Naive thymus-derived CD4-positive, alpha-beta T cell (primary cell): ENCODE results near the gene JAK1. TPM values are rescaled to one million over a fixed set of nuclear protein-coding genes. Genes with fewer than 3 reads are reported as not detected.
"Not testable (repeated sequence)": the region's sequence is repeated elsewhere in the genome, so short reads cannot be mapped to it uniquely, and the experiment has no call there.

Experiments used
- ATAC-seq: fragments of 150-1000 bp; cut with Tn5 transposase; 2 replicates; pipeline ENCODE4 v1.10.0; 2021; ENCODE audit warnings: mild to moderate bottlenecking, moderate library complexity
- CTCF ChIA-PET: fragments of 350-600 bp; sonication (Branson Sonifier 250); formaldehyde crosslinking; loops from one replicate; lab custom pipeline; 2021; ENCODE audit warnings: antibody characterized with exemption; lab: Charles Lee
- POLR2A ChIA-PET: fragments of 350-600 bp; sonication (Branson Sonifier 250); formaldehyde crosslinking; loops from one replicate; lab custom pipeline; 2021; ENCODE audit warnings: antibody characterized with exemption, inconsistent platforms; lab: Charles Lee
- DNase-seq, 9 donors: peaks; one replicate each; pipeline versions ENCODE4 v3.0.0 to v3.0.0-alpha.2; 2020 to 2022; ENCODE audit warnings: mixed read lengths in 1 of 9
- H3K27ac ChIP-seq: one replicate; pipeline ENCODE4 v1.7.0; 2013; ENCODE audit warnings: mild to moderate bottlenecking, low read depth, low read length, moderate library complexity
- H3K27me3 ChIP-seq, 2 donors: one replicate each; pipeline ENCODE4 v1.7.0; 2013; ENCODE audit warnings: low read length in 2 of 2, mild to moderate bottlenecking in 2 of 2, moderate library complexity in 2 of 2; ENCODE audit not compliant: control insufficient read depth in 2 of 2, insufficient read depth in 2 of 2
- H3K36me3 ChIP-seq, 3 experiments: 1 replicate in 2 of 3; 2 replicates in 1 of 3; pipeline ENCODE4 v1.7.0; 2013; ENCODE audit warnings: low read length in 3 of 3, mild to moderate bottlenecking in 3 of 3, moderate library complexity in 1 of 3; ENCODE audit not compliant: insufficient read depth in 3 of 3, control insufficient read depth in 2 of 3
- H3K4me1 ChIP-seq, 2 donors: one replicate each; pipeline ENCODE4 v1.7.0; 2013; ENCODE audit warnings: low read length in 2 of 2, mild to moderate bottlenecking in 2 of 2, moderate library complexity in 1 of 2; ENCODE audit not compliant: control insufficient read depth in 2 of 2, insufficient read depth in 2 of 2
- H3K4me3 ChIP-seq: 2 replicates; pipeline ENCODE4 v1.7.0; 2013; ENCODE audit warnings: mild to moderate bottlenecking, low read length
- H3K9me3 ChIP-seq, 3 experiments: 1 replicate in 2 of 3; 2 replicates in 1 of 3; pipeline ENCODE4 v1.7.0; 2013; ENCODE audit warnings: low read length in 3 of 3; ENCODE audit not compliant: control insufficient read depth in 2 of 3
- H3K27ac Mint-ChIP-seq, 9 donors: one replicate each; pipeline ENCODE4 v1.8.0; 2020 to 2022; ENCODE audit warnings: mixed read lengths in 9 of 9, mild to moderate bottlenecking in 8 of 9, moderate library complexity in 5 of 9, inconsistent platforms in 2 of 9
- H3K27me3 Mint-ChIP-seq, 5 donors: one replicate each; pipeline ENCODE4 v1.8.0; 2021 to 2022; ENCODE audit warnings: mixed read lengths in 5 of 5, mild to moderate bottlenecking in 1 of 5
- H3K36me3 Mint-ChIP-seq, 5 donors: one replicate each; pipeline ENCODE4 v1.8.0; 2020 to 2022; ENCODE audit warnings: mixed read lengths in 5 of 5, mild to moderate bottlenecking in 3 of 5, inconsistent platforms in 1 of 5
- H3K4me1 Mint-ChIP-seq, 7 donors: one replicate each; pipeline ENCODE4 v1.8.0; 2020 to 2022; ENCODE audit warnings: mixed read lengths in 7 of 7, mild to moderate bottlenecking in 3 of 7, inconsistent platforms in 1 of 7
- H3K4me3 Mint-ChIP-seq, 10 donors: one replicate each; pipeline ENCODE4 v1.8.0; 2020 to 2022; ENCODE audit warnings: mild to moderate bottlenecking in 10 of 10, mixed read lengths in 10 of 10, moderate library complexity in 6 of 10, inconsistent platforms in 2 of 10
- H3K9me3 Mint-ChIP-seq, 11 donors: one replicate each; pipeline ENCODE4 v1.8.0; 2020 to 2022; ENCODE audit warnings: mixed read lengths in 11 of 11, mild to moderate bottlenecking in 4 of 11, inconsistent platforms in 1 of 11, moderate library complexity in 1 of 11
- intact Hi-C, 2 donors: fragments of 100-400 bp; cut with micrococcal nuclease; formaldehyde crosslinking; loops; one replicate each; pipeline ENCODE4 v1.15.1; 2023
- polyA plus RNA-seq, 2 donors: library from polyadenylated mRNA; unstranded; fragments of 300-500 nt; fragmentation: Illumina TruSeq; gene quantifications; one replicate each; pipeline ENCODE4 v1.2.3, GENCODE V29; 2021
- total RNA-seq, 6 experiments: library from RNA in 5 of 6; stranded (reverse) in 5 of 6; gene quantifications; 1 replicate in 5 of 6; 2 replicates in 1 of 6; pipeline ENCODE4 v1.2.3 and lab custom pipeline; 2021 to 2026

JAK1 gene
- total and polyA plus RNA-seq, 7 experiments from 2014 or later = 197 to 365 (median 265) TPM

- H3K27ac Mint-ChIP-seq, POLR2A ChIA-PET, H3K27ac ChIP-seq, ATAC-seq, H3K27me3 Mint-ChIP-seq, intact Hi-C loops, H3K4me3 Mint-ChIP-seq, CTCF ChIA-PET, H3K36me3 ChIP-seq, H3K9me3 ChIP-seq, DNase-seq, H3K4me3 ChIP-seq, H3K27me3 ChIP-seq: not testable (repeated sequence)
- H3K36me3 Mint-ChIP-seq = peaks cover 0 to 13% (median 11%) of the 10 kb centered on the region in 5 donors
- peaks cover 0 to 16% (median 8%) of the 10 kb centered on the region in 11 donors for H3K9me3 Mint-ChIP-seq
- peaks cover 8 to 37% (median 24%) of the 10 kb centered on the region in 7 donors for H3K4me1 Mint-ChIP-seq
- peaks cover 16 to 19% of the 10 kb centered on the region in 2 donors for H3K4me1 ChIP-seq
Observed at GRCh38 chr1:64998425-64998948, 32.1 kb upstream of the JAK1 start.

- Histone ChIP-seq H3K27ac (no peak overlapping the region), H3K9me3 (no peaks in the 10 kb centered on the region), H3K4me1 (peaks cover 9 to 12% of the 10 kb centered on the region in 2 donors), H3K4me3 (no peak overlapping the region), H3K36me3 (no peaks in the 10 kb centered on the region), H3K27me3 (no peaks in the 10 kb centered on the region)
- H3K4me3 Mint-ChIP-seq = no peak overlapping the region
- peaks cover 7 to 24% (median 12%) of the 10 kb centered on the region in 7 donors for H3K4me1 Mint-ChIP-seq
- DNase-seq = no peak
- ChIA-PET CTCF (no interaction called here), POLR2A (no interaction called here)
- H3K9me3 Mint-ChIP-seq = peaks cover 0 to 16% (median 8%) of the 10 kb centered on the region in 11 donors
- intact Hi-C loops = no loop called here
- peaks cover 0 to 16% (median 13%) of the 10 kb centered on the region in 5 donors for H3K36me3 Mint-ChIP-seq
- no peak for ATAC-seq
- H3K27ac Mint-ChIP-seq = no peak overlapping the region
- no peaks in the 10 kb centered on the region for H3K27me3 Mint-ChIP-seq
Observed at GRCh38 chr1:64996541-64997257, 30.4 kb upstream of the JAK1 start.

GRCh38 chr1:64995316-64995715 is 29.0 kb upstream of the JAK1 start:
- ATAC-seq = no peak
- Mint-ChIP-seq H3K4me1 (peaks cover 0 to 11% (median 4%) of the 10 kb centered on the region in 7 donors), H3K4me3 (no peak overlapping the region), H3K9me3 (peaks cover 0 to 16% (median 6%) of the 10 kb centered on the region in 11 donors), H3K27me3 (no peaks in the 10 kb centered on the region), H3K36me3 (peaks cover 0 to 16% (median 13%) of the 10 kb centered on the region in 5 donors), H3K27ac (no peak overlapping the region)
- H3K9me3 ChIP-seq = no peaks in the 10 kb centered on the region
- DNase-seq = no peak
- no peak overlapping the region for H3K4me3 ChIP-seq
- no peak overlapping the region for H3K27ac ChIP-seq
- no peaks in the 10 kb centered on the region for H3K4me1 ChIP-seq
- H3K27me3 ChIP-seq = no peaks in the 10 kb centered on the region
- ChIA-PET CTCF (no interaction called here), POLR2A (no interaction called here)
- intact Hi-C loops = no loop called here
- no peaks in the 10 kb centered on the region for H3K36me3 ChIP-seq

- Mint-ChIP-seq H3K4me3 (no peak overlapping the region), H3K36me3 (peaks cover 0 to 4% (median 0%) of the 10 kb centered on the region in 5 donors), H3K27ac (peak overlapping the region in 1 of 9 donors; percentile 7), H3K27me3 (peaks cover 0 to 9% (median 0%) of the 10 kb centered on the region in 5 donors), H3K4me1 (peaks cover 0 to 12% (median 6%) of the 10 kb centered on the region in 7 donors), H3K9me3 (no peaks in the 10 kb centered on the region)
- DNase-seq (no peak), ATAC-seq (peak; percentile 79)
- intact Hi-C loops = no loop called here
- Histone ChIP-seq H3K4me1 (no peaks in the 10 kb centered on the region), H3K9me3 (no peaks in the 10 kb centered on the region), H3K27ac (no peak overlapping the region), H3K4me3 (no peak overlapping the region), H3K36me3 (no peaks in the 10 kb centered on the region), H3K27me3 (no peaks in the 10 kb centered on the region)
- ChIA-PET CTCF (interaction anchor here (0.7 kb wide), 1 partner anchor 53 kb away, joined by 3 read pairs; no protein-coding TSS in a partner anchor), POLR2A (interaction anchor here (0.5 kb wide), 1 partner anchor 144 kb away, joined by 3 read pairs; no protein-coding TSS in a partner anchor)
Observed at GRCh38 chr1:64986903-64987871, 20.8 kb upstream of the JAK1 start.

- DNase-seq (no peak), ATAC-seq (no peak)
- intact Hi-C loops = loop anchor here in 1 of 2 donors (2.0 kb wide), 2 partner anchors 16 to 18 kb away; partner anchors contain the start of gene JAK1
- Histone ChIP-seq H3K27me3 (no peaks in the 10 kb centered on the region), H3K4me3 (no peak overlapping the region), H3K27ac (no peak overlapping the region), H3K4me1 (no peaks in the 10 kb centered on the region), H3K36me3 (no peaks in the 10 kb centered on the region), H3K9me3 (no peaks in the 10 kb centered on the region)
- ChIA-PET CTCF (no interaction called here), POLR2A (interaction anchor here (0.6 to 1.2 kb wide), 2 partner anchors 18 to 120 kb away, joined by 3 read pairs; partner anchors contain the start of gene JAK1)
- Mint-ChIP-seq H3K4me1 (peaks cover 0 to 25% (median 14%) of the 10 kb centered on the region in 7 donors), H3K9me3 (peaks cover 0 to 4% (median 0%) of the 10 kb centered on the region in 11 donors), H3K27ac (peak overlapping the region in 2 of 9 donors; percentile 19 to 40), H3K27me3 (peaks cover 0 to 9% (median 0%) of the 10 kb centered on the region in 5 donors), H3K36me3 (peaks cover 0 to 8% (median 4%) of the 10 kb centered on the region in 5 donors), H3K4me3 (no peak overlapping the region)
Observed at GRCh38 chr1:64984737-64985136, 18.4 kb upstream of the JAK1 start.

- no peak for ATAC-seq
- Histone ChIP-seq H3K27me3 (no peaks in the 10 kb centered on the region), H3K36me3 (no peaks in the 10 kb centered on the region), H3K27ac (no peak overlapping the region), H3K9me3 (no peaks in the 10 kb centered on the region), H3K4me1 (no peaks in the 10 kb centered on the region), H3K4me3 (no peak overlapping the region)
- H3K4me3 Mint-ChIP-seq = no peak overlapping the region
- CTCF ChIA-PET = no interaction called here
- no peak overlapping the region for H3K27ac Mint-ChIP-seq
- peaks cover 0 to 8% (median 4%) of the 10 kb centered on the region in 5 donors for H3K36me3 Mint-ChIP-seq
- H3K9me3 Mint-ChIP-seq = peaks cover 0 to 4% (median 0%) of the 10 kb centered on the region in 11 donors
- H3K4me1 Mint-ChIP-seq = peaks cover 0 to 25% (median 14%) of the 10 kb centered on the region in 7 donors
- DNase-seq = no peak
- POLR2A ChIA-PET = interaction anchor here (1.2 kb wide), 1 partner anchor 17 kb away, joined by 3 read pairs; the partner anchor contains the start of gene JAK1
- intact Hi-C loops = loop anchor here in 1 of 2 donors (2.0 kb wide), 2 partner anchors 17 kb away; partner anchors contain the start of gene JAK1
- peaks cover 0 to 9% (median 0%) of the 10 kb centered on the region in 5 donors for H3K27me3 Mint-ChIP-seq
Observed at GRCh38 chr1:64984106-64984505, 17.8 kb upstream of the JAK1 start.
